NCI-H1092 (cell line): ENCODE results near the gene RALA.
"Not testable (repeated sequence)": the region's sequence is repeated elsewhere in the genome, so short reads cannot be mapped to it uniquely, and the experiment has no call there.

Experiments
- DNase-seq: peaks from one replicate; lab custom pipeline; 2025; lab: John Stamatoyannopoulos, UW

RALA gene

DNA sequence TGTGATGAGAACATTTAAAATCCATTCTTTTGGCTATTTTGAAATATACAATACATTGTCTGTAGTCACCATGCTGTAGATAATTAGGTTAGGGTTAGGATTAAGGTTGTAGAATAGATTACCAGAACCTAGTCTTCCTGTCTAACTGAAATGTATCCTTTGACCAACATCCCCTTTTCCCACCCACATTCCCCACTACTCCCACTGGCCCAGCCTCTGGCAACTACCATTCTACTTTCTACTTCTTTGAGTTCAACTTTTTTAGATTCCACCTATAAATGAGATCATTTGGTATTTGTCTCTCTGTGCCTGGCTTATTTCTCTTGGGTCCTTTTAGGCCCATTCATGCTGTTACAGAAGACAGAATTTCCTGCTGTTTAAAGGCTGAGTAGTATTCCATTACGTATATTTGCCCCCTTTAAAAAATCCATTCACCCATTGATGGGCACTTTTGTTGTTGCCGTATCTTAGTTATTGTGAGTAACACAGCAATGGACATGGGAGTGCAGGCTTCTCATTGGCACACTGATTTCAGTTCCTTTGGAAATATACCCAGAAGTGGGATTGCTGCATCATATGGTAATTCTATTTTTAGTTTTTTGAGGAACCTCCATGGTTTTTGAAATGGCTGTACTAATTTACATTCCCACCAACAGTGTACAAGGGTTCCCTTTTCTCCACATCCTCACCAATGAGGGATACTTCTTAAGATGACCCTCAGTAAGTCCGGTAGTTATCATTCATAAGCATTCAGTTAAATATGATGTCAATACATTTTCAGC is 104.0 kb downstream of the RALA start:
- no peak for DNase-seq

- DNase-seq, result peak; percentile 95
These were observed 109.7 kb downstream of the RALA start for GRCh38 chr7:39732837-39733804.

GRCh38 chr7:39733881-39734632 is 110.7 kb downstream of the RALA start:
- no peak for DNase-seq

DNA sequence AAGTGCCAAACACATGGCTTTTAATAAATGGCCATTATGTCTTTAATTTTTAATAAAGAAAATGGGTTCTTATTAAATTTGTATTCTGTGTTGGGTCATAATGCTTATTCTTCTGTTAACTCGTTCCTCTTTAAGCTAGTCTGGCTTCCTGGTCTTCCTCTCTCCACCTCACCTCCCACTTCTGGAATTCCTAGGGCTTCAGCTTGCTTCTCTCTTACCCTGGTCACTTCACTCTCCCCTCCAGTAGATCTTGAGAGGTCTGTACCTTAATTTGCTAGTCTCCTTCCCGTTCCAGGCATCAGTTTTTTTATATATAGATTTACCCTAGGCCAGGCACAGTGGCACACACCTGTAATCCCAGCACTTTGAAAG is 111.2 kb downstream of the RALA start:
- DNase-seq, result no peak

GRCh38 chr7:39735903-39736302 is 112.5 kb downstream of the RALA start:
- DNase-seq, result no peak

DNA sequence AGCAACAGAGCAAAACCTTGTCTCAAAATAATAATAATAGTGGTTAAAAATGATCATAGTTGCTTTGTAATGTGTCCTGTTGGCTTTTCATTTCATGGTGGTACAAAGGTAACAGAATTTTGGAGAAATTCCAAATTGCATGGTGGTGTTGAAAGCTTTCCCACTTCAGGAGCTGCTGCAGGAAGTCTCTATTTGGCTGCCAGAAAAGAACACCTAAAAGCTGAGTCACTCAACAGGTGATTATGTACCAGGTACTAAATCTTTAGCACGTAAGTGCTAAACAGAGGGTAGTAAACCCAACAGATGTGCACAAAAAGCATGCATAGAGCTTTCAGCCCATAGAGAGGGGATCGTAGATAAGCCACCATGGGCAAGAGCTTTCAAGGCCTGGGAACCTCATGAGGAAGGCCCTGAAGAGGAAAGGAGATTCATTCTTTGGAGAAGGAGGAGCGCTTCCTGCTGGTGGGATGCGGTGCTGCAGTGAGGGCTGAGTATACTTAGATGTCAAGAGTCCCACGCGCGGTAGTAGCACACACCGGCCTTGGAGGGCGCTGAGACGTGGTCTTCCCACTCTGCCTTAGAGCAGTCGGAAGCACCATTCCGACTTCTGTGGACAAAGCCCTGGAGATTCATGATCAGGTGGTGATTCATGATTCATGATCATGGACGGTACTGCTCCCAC is 118.7 kb downstream of the RALA start:
- DNase-seq, result no peak

- no peak for DNase-seq
These were observed 121.2 kb downstream of the RALA start for GRCh38 chr7:39744620-39745019.

- no peak for DNase-seq
These were observed 121.9 kb downstream of the RALA start for GRCh38 chr7:39745320-39745719.

DNA sequence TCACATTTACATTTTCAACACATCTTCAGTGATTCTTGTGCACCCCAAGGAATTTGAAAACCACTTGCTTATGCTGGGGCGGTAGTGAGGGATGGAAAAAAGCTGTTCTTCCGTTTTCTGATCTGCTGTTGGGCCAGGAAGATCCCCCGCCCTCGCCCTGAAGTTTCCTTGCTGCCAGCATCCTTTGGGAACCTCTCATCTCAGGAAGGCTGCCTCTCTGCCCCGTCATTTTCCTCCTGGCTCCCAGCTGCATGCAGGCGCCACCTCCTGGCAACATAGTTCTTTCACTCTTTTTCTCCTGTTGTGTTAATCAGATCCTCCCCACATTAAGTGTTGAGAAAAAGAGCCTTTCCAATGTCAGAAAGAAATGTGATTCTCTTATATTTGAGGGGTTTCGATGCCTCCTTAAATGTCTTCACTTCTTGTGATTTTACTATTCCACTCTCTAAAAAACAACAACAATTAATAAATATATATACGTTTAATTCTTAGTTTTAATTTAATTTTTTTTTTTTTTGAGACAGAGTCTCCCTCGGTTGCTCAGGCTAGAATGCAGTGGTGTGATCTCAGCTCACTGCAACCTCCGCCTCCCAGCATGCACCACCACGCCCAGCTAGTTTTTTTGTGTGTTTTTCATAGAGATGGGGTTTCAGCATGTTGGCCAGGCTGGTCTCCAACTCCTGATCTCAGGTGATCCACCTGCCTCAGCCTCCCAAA is 122.9 kb downstream of the RALA start:
- DNase-seq, result peak; percentile 65

DNA sequence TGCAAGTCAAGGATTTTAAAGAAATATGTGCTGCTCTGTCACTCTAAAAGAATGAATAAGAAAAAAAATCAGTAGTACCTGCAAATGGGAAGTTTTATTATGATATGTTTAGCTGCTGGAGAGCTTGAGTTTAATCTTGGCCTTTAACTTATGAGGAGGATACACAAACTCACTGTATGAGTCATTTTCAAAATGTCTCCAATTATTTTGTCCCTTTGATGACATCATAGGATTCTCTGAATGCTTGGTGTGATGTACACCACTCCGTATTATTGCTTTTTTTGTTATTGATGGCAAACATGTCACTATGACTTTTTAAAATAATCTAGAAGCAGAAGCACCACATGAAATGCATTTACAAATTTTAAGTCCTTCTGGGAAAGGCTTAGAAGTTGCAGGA is 125.8 kb downstream of the RALA start:
- no peak for DNase-seq

- DNase-seq, result no peak
These were observed 126.3 kb downstream of the RALA start for GRCh38 chr7:39749717-39750116.

DNA sequence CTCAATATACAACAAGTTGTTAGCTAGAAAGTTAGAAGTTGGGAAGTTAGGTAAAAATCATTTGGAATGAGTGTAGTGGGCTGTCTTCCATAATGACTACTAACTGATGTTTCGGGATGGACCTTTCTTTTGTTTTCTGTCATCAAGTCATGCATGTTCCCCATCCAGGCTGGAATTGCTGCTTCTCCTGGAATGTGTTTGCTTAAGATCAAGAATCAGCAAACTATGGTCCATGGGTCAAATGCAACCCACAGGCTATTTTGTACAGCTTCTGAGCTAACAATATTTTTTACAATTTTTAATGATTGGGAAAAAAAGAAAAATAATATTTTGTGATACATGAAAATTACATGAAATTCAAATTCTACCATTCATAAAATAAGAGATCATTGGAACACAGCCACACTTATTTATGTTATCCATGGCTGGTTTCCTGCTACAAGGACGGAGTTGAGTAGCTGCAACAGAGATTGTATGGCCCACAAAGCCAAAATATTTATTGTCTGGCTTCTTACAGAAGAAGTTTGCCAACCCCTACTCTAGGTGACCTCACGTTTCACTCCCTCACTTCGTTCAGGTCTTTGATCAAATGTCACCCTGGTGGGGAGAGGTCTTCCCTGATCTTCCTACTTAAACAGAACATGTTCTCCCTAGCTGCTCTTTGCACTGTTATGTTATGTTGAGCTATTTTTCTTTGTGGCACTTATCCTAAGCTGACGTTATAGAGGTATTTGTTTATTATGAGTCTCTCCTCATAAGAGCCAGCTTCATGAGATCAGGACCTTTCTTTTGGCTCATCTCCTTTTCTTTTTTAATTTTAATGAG is 127.1 kb downstream of the RALA start:
- DNase-seq, result no peak

GRCh38 chr7:39753237-39753636 is 129.9 kb downstream of the RALA start:
- DNase-seq, result not testable (repeated sequence)

DNA sequence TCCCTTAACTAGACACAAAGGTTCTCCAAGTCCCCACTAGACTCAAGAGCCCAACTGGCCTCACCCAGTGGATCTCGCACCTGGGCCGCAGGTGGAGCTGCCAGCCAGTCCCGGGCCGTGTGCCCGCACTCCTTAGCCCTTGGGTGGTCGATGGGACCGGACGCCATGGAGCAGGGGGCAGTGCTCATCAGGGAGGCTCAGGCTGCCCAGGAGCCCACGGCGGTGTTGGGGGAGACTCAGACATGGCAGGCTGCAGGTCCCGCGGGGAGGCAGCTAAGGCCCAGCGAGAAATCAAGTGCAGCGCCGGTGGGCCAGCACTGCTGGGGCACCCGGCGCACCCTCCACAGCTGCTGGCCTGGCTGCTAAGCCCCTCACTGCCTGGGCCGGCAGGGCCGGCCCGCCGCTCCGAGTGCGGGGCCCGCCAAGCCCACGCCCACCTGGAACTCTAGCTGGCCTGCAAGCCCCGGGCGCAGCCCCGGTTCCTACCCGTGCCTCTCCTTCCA is 130.5 kb downstream of the RALA start:
- DNase-seq, result no peak

- no peak for DNase-seq
These were observed 131.2 kb downstream of the RALA start for GRCh38 chr7:39754326-39755120.

GRCh38 chr7:39757604-39758003 is 134.2 kb downstream of the RALA start:
- no peak for DNase-seq
